Ishikawa (cell line): ENCODE results near the gene DST.

Experiments
- CEBPB ChIP-seq: IDR thresholded peaks from 2 replicates; pipeline ENCODE4 v1.6.1; 2012
- CREB1 ChIP-seq: IDR thresholded peaks from 2 replicates; pipeline ENCODE4 v1.6.1; 2012; ENCODE audit warnings: low read depth
- EGR1 ChIP-seq: IDR thresholded peaks from 2 replicates; pipeline ENCODE4 v1.6.1; 2012
- EP300 ChIP-seq: IDR thresholded peaks from 2 replicates; pipeline ENCODE4 v1.6.1; 2012; ENCODE audit warnings: borderline replicate concordance
- FOXM1 ChIP-seq: IDR thresholded peaks from 2 replicates; pipeline ENCODE4 v1.6.1; 2012; ENCODE audit warnings: low read depth, borderline replicate concordance
- MAX ChIP-seq: IDR thresholded peaks from 2 replicates; pipeline ENCODE4 v1.6.1; 2012
- NFIC ChIP-seq: IDR thresholded peaks from 2 replicates; pipeline ENCODE4 v1.6.1; 2012
- RAD21 ChIP-seq: IDR thresholded peaks from 2 replicates; pipeline ENCODE4 v1.6.1; 2012; ENCODE audit warnings: low read depth
- REST ChIP-seq: IDR thresholded peaks from 2 replicates; pipeline ENCODE4 v1.6.1; 2012; ENCODE audit warnings: low read depth, mild to moderate bottlenecking
- TAF1 ChIP-seq: IDR thresholded peaks from 2 replicates; pipeline ENCODE4 v1.6.1; 2012; ENCODE audit warnings: low read depth, mild to moderate bottlenecking
- TCF12 ChIP-seq: IDR thresholded peaks from 2 replicates; pipeline ENCODE4 v1.6.1; 2012; ENCODE audit warnings: low read depth
- TEAD4 ChIP-seq: IDR thresholded peaks from 2 replicates; pipeline ENCODE4 v1.6.1; 2012
- USF1 ChIP-seq: IDR thresholded peaks from 2 replicates; pipeline ENCODE4 v1.6.1; 2012
- YY1 ChIP-seq: IDR thresholded peaks from 2 replicates; pipeline ENCODE4 v1.6.1; 2012; ENCODE audit warnings: low read depth
- ZBTB7A ChIP-seq: IDR thresholded peaks from 2 replicates; pipeline ENCODE4 v1.6.1; 2012; ENCODE audit warnings: low read depth

Gene DST

GRCh38 chr6:56685102-56685733 is 42.5 kb upstream of the DST start:
- TF ChIP-seq REST: no peak
- TF ChIP-seq NFIC: no peak
- no peak for TF ChIP-seq RAD21
- TF ChIP-seq FOXM1: no peak
- TF ChIP-seq MAX: no peak
- TF ChIP-seq ZBTB7A: no peak
- no peak for TF ChIP-seq CEBPB

- no peak for TF ChIP-seq USF1
- no peak for TF ChIP-seq FOXM1
- no peak for TF ChIP-seq CREB1
- no peak for TF ChIP-seq NFIC
- TF ChIP-seq REST: no peak
- TF ChIP-seq MAX: no peak
- TF ChIP-seq EP300: no peak
- TF ChIP-seq ZBTB7A: no peak
- TF ChIP-seq RAD21: no peak
- TF ChIP-seq CEBPB: no peak
Measured at GRCh38 chr6:56684342-56685101, 41.8 kb upstream of the DST start.

GRCh38 chr6:56683882-56684281 is 41.2 kb upstream of the DST start:
- TF ChIP-seq NFIC (no peak), EGR1 (no peak), REST (no peak), CREB1 (no peak), USF1 (no peak), TAF1 (no peak), FOXM1 (no peak), TEAD4 (no peak), EP300 (no peak), CEBPB (no peak), ZBTB7A (no peak), RAD21 (no peak), YY1 (no peak), TCF12 (no peak)

- no peak for TF ChIP-seq CEBPB
- TF ChIP-seq USF1: no peak
- TF ChIP-seq REST: no peak
- no peak for TF ChIP-seq CREB1
- no peak for TF ChIP-seq TCF12
- TF ChIP-seq TAF1: no peak
- TF ChIP-seq MAX: no peak
- no peak for TF ChIP-seq RAD21
Measured at GRCh38 chr6:56682635-56683034, 39.9 kb upstream of the DST start.
